Epithelial cell of proximal tubule (primary cell): ENCODE measurements around the gene FBXW11. TPM values are rescaled to one million over a fixed set of nuclear protein-coding genes. Genes with fewer than 3 reads are reported as not detected.

ENCODE experiments used
- DNase-seq: peaks from one replicate; pipeline ENCODE4 v3.0.0-alpha.2; 2011; ENCODE audit warnings: low read depth
- H3K4me3 ChIP-seq: 2 replicates; pipeline ENCODE4 v1.5.1; 2011; ENCODE audit warnings: low read depth, mild to moderate bottlenecking, low read length
- CTCF ChIP-seq: conservative IDR thresholded peaks from 2 replicates; pipeline ENCODE4 v1.5.1; 2012; ENCODE audit warnings: low read depth, mild to moderate bottlenecking, low read length
- total RNA-seq: library from RNA; depleted of rRNA; stranded (reverse); fragments of >200 nt; gene quantifications from 2 replicates; pipeline ENCODE4 v1.2.3, GENCODE V29; 2015

FBXW11 gene
- total RNA-seq, 1 donor from 2014 or later: 42.8 TPM

- no peak for TF ChIP-seq CTCF
- no peak overlapping the region for H3K4me3 ChIP-seq
- DNase-seq: no peak
Measured at GRCh38 chr5:171906066-171906570, 100.3 kb downstream of the FBXW11 start.

GRCh38 chr5:171904886-171905285, 101.6 kb downstream of the FBXW11 start:
- no peak for DNase-seq
- no peak overlapping the region for H3K4me3 ChIP-seq
- TF ChIP-seq CTCF: no peak

GRCh38 chr5:171901764-171902163, 104.7 kb downstream of the FBXW11 start:
- H3K4me3 ChIP-seq: no peak overlapping the region
- no peak for TF ChIP-seq CTCF
- DNase-seq: no peak

- no peak for DNase-seq
- H3K4me3 ChIP-seq: no peak overlapping the region
- no peak for TF ChIP-seq CTCF
Measured at GRCh38 chr5:171899792-171900191, 106.6 kb downstream of the FBXW11 start.

- no peak for DNase-seq
- TF ChIP-seq CTCF: no peak
- no peak overlapping the region for H3K4me3 ChIP-seq
Measured at GRCh38 chr5:171898879-171899278, 107.6 kb downstream of the FBXW11 start.

GRCh38 chr5:171898386-171898785, 108.1 kb downstream of the FBXW11 start:
- no peak overlapping the region for H3K4me3 ChIP-seq
- no peak for DNase-seq
- no peak for TF ChIP-seq CTCF

- H3K4me3 ChIP-seq: no peak overlapping the region
- TF ChIP-seq CTCF: no peak
- no peak for DNase-seq
Measured at GRCh38 chr5:171897231-171897630, 109.2 kb downstream of the FBXW11 start.
